NCI-H748 treated with DMSO at 0.1 percent for 48 hours (cell line): ENCODE data around the gene CD151.

ENCODE experiments used
- DNase-seq: peaks from one replicate; lab custom pipeline; 2025; lab: John Stamatoyannopoulos, UW

The CD151 gene

GRCh38 chr11:832529-833113 is at the start of gene CD151:
Gene CD151, plus strand, starts transcription at chr11:832952. Its CDS starts 3,118 bp downstream, at chr11:836070.
- peak; percentile 22 for DNase-seq

- peak; percentile 44 for DNase-seq
These were observed 49.2 kb upstream of the CD151 start for GRCh38 chr11:783581-784015.

GRCh38 chr11:786235-787083 is 46.3 kb upstream of the CD151 start:
- DNase-seq, result no peak

GRCh38 chr11:787084-787675 is 45.6 kb upstream of the CD151 start:
- no peak for DNase-seq

GRCh38 chr11:788009-788640 is 44.6 kb upstream of the CD151 start:
- no peak for DNase-seq

GRCh38 chr11:788953-789940 is 43.5 kb upstream of the CD151 start:
- DNase-seq, result no peak

GRCh38 chr11:789943-790342 is 42.8 kb upstream of the CD151 start, which contains the start of gene CEND1:
Gene CEND1, minus strand, starts transcription at chr11:790090. Its CDS starts 1,514 bp downstream, at chr11:788576.
- DNase-seq, result peak; percentile 57

- DNase-seq, result peak; percentile 17
These were observed 41.8 kb upstream of the CD151 start for GRCh38 chr11:790721-791564.

- DNase-seq, result no peak
These were observed 40.9 kb upstream of the CD151 start for GRCh38 chr11:791658-792534.

GRCh38 chr11:792535-792821 is 40.3 kb upstream of the CD151 start:
- DNase-seq, result no peak

- peak; percentile 7 for DNase-seq
These were observed 39.9 kb upstream of the CD151 start for GRCh38 chr11:792873-793272.

- DNase-seq, result no peak
These were observed 39.2 kb upstream of the CD151 start for GRCh38 chr11:793556-793955.

- no peak for DNase-seq
These were observed 38.6 kb upstream of the CD151 start for GRCh38 chr11:794013-794765.

GRCh38 chr11:794766-795633 is 37.8 kb upstream of the CD151 start:
- DNase-seq, result no peak

GRCh38 chr11:795634-796564 is 36.9 kb upstream of the CD151 start:
- DNase-seq, result no peak

GRCh38 chr11:796565-797295 is 36.0 kb upstream of the CD151 start:
- no peak for DNase-seq
